IPS-18a (cell line): Measurements from ENCODE around the gene USP32.
"Not testable (repeated sequence)": the region's sequence is repeated elsewhere in the genome, so short reads cannot be mapped to it uniquely, and the experiment has no call there.

Source experiments
- H3K27ac ChIP-seq: one replicate; pipeline ENCODE4 v1.5.1; 2013; ENCODE audit warnings: low read length
- H3K27me3 ChIP-seq: one replicate; pipeline ENCODE4 v1.6.1; 2013; ENCODE audit warnings: mild to moderate bottlenecking, low read length; ENCODE audit not compliant: control insufficient read depth, insufficient read depth
- H3K36me3 ChIP-seq: one replicate; pipeline ENCODE4 v1.6.1; 2013; ENCODE audit warnings: low read depth, low read length; ENCODE audit not compliant: control insufficient read depth
- H3K4me1 ChIP-seq: one replicate; pipeline ENCODE4 v1.6.1; 2013; ENCODE audit warnings: low read depth, low read length; ENCODE audit not compliant: control insufficient read depth
- H3K4me3 ChIP-seq: one replicate; pipeline ENCODE4 v1.5.1; 2013; ENCODE audit warnings: low read length
- H3K9ac ChIP-seq: one replicate; pipeline ENCODE4 v1.6.1; 2013; ENCODE audit warnings: mild to moderate bottlenecking, low read length, moderate library complexity
- H3K9me3 ChIP-seq: one replicate; pipeline ENCODE4 v1.6.1; 2013; ENCODE audit warnings: low read depth, low read length; ENCODE audit not compliant: control insufficient read depth

USP32 gene

GRCh38 chr17:60351012-60351695 lies 40.8 kb downstream of the USP32 start:
- Histone ChIP-seq H3K27ac (no peak overlapping the region), H3K4me1 (no peaks in the 10 kb centered on the region), H3K9me3 (no peaks in the 10 kb centered on the region), H3K36me3 (no peaks in the 10 kb centered on the region), H3K4me3 (no peak overlapping the region), H3K9ac (no peak overlapping the region), H3K27me3 (no peaks in the 10 kb centered on the region)

GRCh38 chr17:60348616-60349015 lies 43.3 kb downstream of the USP32 start:
- Histone ChIP-seq H3K4me1 (no peaks in the 10 kb centered on the region), H3K9ac (no peak overlapping the region), H3K36me3 (peaks cover 8% of the 10 kb centered on the region), H3K4me3 (no peak overlapping the region), H3K27me3 (no peaks in the 10 kb centered on the region), H3K27ac (no peak overlapping the region), H3K9me3 (no peaks in the 10 kb centered on the region)

GRCh38 chr17:60345233-60345632 lies 46.7 kb downstream of the USP32 start:
- Histone ChIP-seq H3K4me1 (no peaks in the 10 kb centered on the region), H3K9ac (no peak overlapping the region), H3K9me3 (no peaks in the 10 kb centered on the region), H3K36me3 (peaks cover 14% of the 10 kb centered on the region), H3K4me3 (no peak overlapping the region), H3K27ac (no peak overlapping the region), H3K27me3 (no peaks in the 10 kb centered on the region)

GRCh38 chr17:60342492-60342891 lies 49.4 kb downstream of the USP32 start:
- not testable (repeated sequence) for H3K4me3 ChIP-seq, H3K27me3 ChIP-seq, H3K9ac ChIP-seq, H3K4me1 ChIP-seq, H3K9me3 ChIP-seq, H3K27ac ChIP-seq
- peaks cover 14% of the 10 kb centered on the region for H3K36me3 ChIP-seq

GRCh38 chr17:60335289-60335688 lies 56.6 kb downstream of the USP32 start:
- Histone ChIP-seq H3K27me3 (no peaks in the 10 kb centered on the region), H3K4me3 (no peak overlapping the region), H3K9me3 (no peaks in the 10 kb centered on the region), H3K27ac (no peak overlapping the region), H3K36me3 (no peaks in the 10 kb centered on the region), H3K4me1 (peaks cover 7% of the 10 kb centered on the region), H3K9ac (no peak overlapping the region)

- Histone ChIP-seq H3K27me3 (no peaks in the 10 kb centered on the region), H3K27ac (no peak overlapping the region), H3K9ac (no peak overlapping the region), H3K9me3 (no peaks in the 10 kb centered on the region), H3K36me3 (no peaks in the 10 kb centered on the region), H3K4me1 (peaks cover 9% of the 10 kb centered on the region), H3K4me3 (no peak overlapping the region)
Measured at GRCh38 chr17:60333628-60334031, 58.3 kb downstream of the USP32 start.

GRCh38 chr17:60333072-60333471 lies 58.9 kb downstream of the USP32 start:
- H3K4me1 ChIP-seq = peaks cover 14% of the 10 kb centered on the region
- not testable (repeated sequence) for H3K36me3 ChIP-seq, H3K9me3 ChIP-seq, H3K9ac ChIP-seq, H3K27me3 ChIP-seq, H3K4me3 ChIP-seq, H3K27ac ChIP-seq

GRCh38 chr17:60332574-60332973 lies 59.4 kb downstream of the USP32 start:
- Histone ChIP-seq H3K4me3 (no peak overlapping the region), H3K27me3 (no peaks in the 10 kb centered on the region), H3K9ac (no peak overlapping the region), H3K27ac (no peak overlapping the region), H3K4me1 (peaks cover 19% of the 10 kb centered on the region), H3K36me3 (no peaks in the 10 kb centered on the region), H3K9me3 (no peaks in the 10 kb centered on the region)

GRCh38 chr17:60330731-60331130 lies 61.2 kb downstream of the USP32 start:
- Histone ChIP-seq H3K4me1 (peaks cover 26% of the 10 kb centered on the region), H3K4me3 (no peak overlapping the region), H3K9ac (no peak overlapping the region), H3K36me3 (no peaks in the 10 kb centered on the region), H3K9me3 (no peaks in the 10 kb centered on the region), H3K27me3 (no peaks in the 10 kb centered on the region), H3K27ac (no peak overlapping the region)

- Histone ChIP-seq H3K4me3 (no peak overlapping the region), H3K27ac (no peak overlapping the region), H3K9me3 (no peaks in the 10 kb centered on the region), H3K4me1 (peaks cover 26% of the 10 kb centered on the region), H3K36me3 (no peaks in the 10 kb centered on the region), H3K9ac (no peak overlapping the region), H3K27me3 (no peaks in the 10 kb centered on the region)
Measured at GRCh38 chr17:60328679-60329078, 63.3 kb downstream of the USP32 start.

GRCh38 chr17:60327901-60328273 lies 64.0 kb downstream of the USP32 start:
- Histone ChIP-seq H3K9me3 (no peaks in the 10 kb centered on the region), H3K9ac (no peak overlapping the region), H3K27me3 (no peaks in the 10 kb centered on the region), H3K4me1 (peaks cover 23% of the 10 kb centered on the region), H3K4me3 (peak overlapping the region; percentile 36), H3K27ac (no peak overlapping the region), H3K36me3 (no peaks in the 10 kb centered on the region)

GRCh38 chr17:60327134-60327900 lies 64.6 kb downstream of the USP32 start:
- Histone ChIP-seq H3K36me3 (no peaks in the 10 kb centered on the region), H3K27me3 (no peaks in the 10 kb centered on the region), H3K4me3 (peak overlapping the region; percentile 36), H3K9me3 (no peaks in the 10 kb centered on the region), H3K9ac (no peak overlapping the region), H3K4me1 (peaks cover 19% of the 10 kb centered on the region), H3K27ac (no peak overlapping the region)
